Heart right ventricle (tissue), 16 donors: ENCODE results near the gene PRR7. TPM values are rescaled to one million over a fixed set of nuclear protein-coding genes. Genes with fewer than 3 reads are reported as not detected.
A peak's percentile ranks its signal among the peaks of the same experiment; 100 is the strongest.

Experiments used
- ATAC-seq, 8 donors: fragments of 200-7000 bp; cut with Tn5 transposase; one replicate each; pipeline ENCODE4 v1.9.1; 2020; ENCODE audit warnings: mild to moderate bottlenecking in 8 of 8, moderate library complexity in 8 of 8, moderate number of reproducible peaks in 1 of 8
- DNase-seq, 2 donors: peaks; one replicate each; pipeline ENCODE4 v3.0.0-alpha.2; 2020
- H3K27ac ChIP-seq, 10 donors: fragments of 200-600 bp; sonication (generic) in 2 of 10; one replicate each; pipeline versions ENCODE4 v1.5.0 to v1.8.0; 2020 to 2022; ENCODE audit warnings: mild to moderate bottlenecking in 3 of 10
- H3K27me3 ChIP-seq, 7 donors: fragments of 200-600 bp; one replicate each; pipeline ENCODE4 v1.8.0; 2021 to 2022; ENCODE audit warnings: mild to moderate bottlenecking in 2 of 7
- H3K36me3 ChIP-seq, 9 donors: fragments of 200-600 bp; sonication (generic) in 1 of 9; one replicate each; pipeline versions ENCODE4 v1.5.0 to v1.8.0; 2020 to 2022; ENCODE audit warnings: mild to moderate bottlenecking in 2 of 9
- H3K4me1 ChIP-seq, 9 donors: fragments of 200-600 bp; sonication (generic) in 1 of 9; one replicate each; pipeline versions ENCODE4 v1.5.0 to v1.8.0; 2020 to 2022; ENCODE audit warnings: mild to moderate bottlenecking in 4 of 9
- H3K4me3 ChIP-seq, 10 donors: fragments of 200-600 bp; sonication (generic) in 2 of 10; one replicate each; pipeline versions ENCODE4 v1.5.0 to v1.8.0; 2020 to 2022; ENCODE audit warnings: mild to moderate bottlenecking in 7 of 10, moderate library complexity in 2 of 10
- H3K9me3 ChIP-seq, 11 donors: fragments of 200-600 bp in 10 of 11; sonication (generic) in 2 of 11; one replicate each; pipeline versions ENCODE4 v1.5.0 to v1.8.0; 2013 to 2022; ENCODE audit warnings: mild to moderate bottlenecking in 2 of 11, control low read depth in 1 of 11, moderate library complexity in 1 of 11
- CTCF ChIP-seq, 9 donors: fragments of 200-600 bp; sonication (generic) in 2 of 9; IDR thresholded peaks; one replicate each; pipeline versions ENCODE4 v1.5.0 to v1.8.0; 2021 to 2022; ENCODE audit warnings: antibody characterized with exemption in 9 of 9, mild to moderate bottlenecking in 5 of 9, moderate library complexity in 1 of 9
- WGBS, 2 donors: extraction: QIAGEN DNeasy Blood & Tissue Kit; methylation state at CpG; one replicate each; pipeline ENCODE4 v1.1.7; 2013; ENCODE audit warnings: inconsistent platforms in 1 of 2; 5-methylcytosine and 5-hydroxymethylcytosine counted together
- intact Hi-C, 10 donors: fragments of 100-400 bp; cut with DNase I; formaldehyde crosslinking; loops; one replicate each; pipeline versions ENCODE4 v1.11.1 to v1.14.2; 2022
- polyA plus RNA-seq, 2 donors: library from polyadenylated mRNA; stranded (reverse); fragments of 200-250 nt; gene quantifications; one replicate each; pipeline ENCODE4 v1.2.3, GENCODE V29; 2013
- total RNA-seq, 10 donors: library from RNA; stranded (reverse); fragmentation: NEBNext Ultra II Directional in 3 of 10; extraction: Animal tissue kit (Norgen Biotek cat#: 25700) in 3 of 10; gene quantifications; one replicate each; pipeline versions ENCODE4 v1.2.1 to v1.2.4, GENCODE V29; 2021 to 2023
- donor health status: Arrhythmogenic right ventricular cardiomyopathy.
- donor health status: ischemic (EF 13 %, LVEDD 7.1; RV severe dilation, severe dysfunction).
- donor health status: healthy with polysubstance abuse.
- donor health status: DM: no; HTN: yes; CAD: no.
- donor health status: DM: no; HTN: no; CAD: no.
- donor health status: ischemic (EF 25% LVEDD 6.9; RV normal size, moderate dysfunction).
- donor health status: ischemic (EF 25% LVEDD 5.7; RV mildly dilated, moderate dysfunction).
- donor health status: healthy.
- donor health status: DM: yes; HTN: yes; CAD: no.
- donor health status: Ischemic cardiomyopathy.
- donor health status: ischemic (EF 35%, LVEDD 5.7; RV mildly dilated, moderate dysfunction).
- donor health status: nonischemic (EF 11% LVEDD 7.7; RV severe dilation, severe dysfunction).
- donor health status: DM: yes; HTN: yes; CAD: no.
- donor health status: PGD.
- donor health status: ischemic (EF 29% LVEDD 5.4; RV normal size, mild dysfunction).
- donor health status: nonischemic (EF 23%, LVEDD 6.1; RV moderate dilation, normal function).

PRR7 gene
- total and polyA plus RNA-seq, 12 donors: 0.97 to 2.9 (median 2.0) TPM

- Histone ChIP-seq H3K27me3 (peaks cover 0 to under 1% (median 0%) of the 10 kb centered on the region in 7 donors), H3K9me3 (no peaks in the 10 kb centered on the region), H3K27ac (peak overlapping the region in 1 of 10 donors; percentile 0), H3K4me1 (peaks cover 0 to 7% (median 0%) of the 10 kb centered on the region in 9 donors), H3K36me3 (peaks cover 0 to 77% (median 12%) of the 10 kb centered on the region in 9 donors), H3K4me3 (no peak overlapping the region)
- TF ChIP-seq CTCF (IDR thresholded peaks at IDR 0.05): no peak
- intact Hi-C loops: no loop called here
- WGBS, 2 donors: 90 to 94% methylated on average over 24 of the region's 24 CpGs
- ATAC-seq (no peak), DNase-seq (no peak)
Measured at GRCh38 chr5:177440211-177440989, 6.2 kb upstream of the PRR7 start.

- Histone ChIP-seq H3K27me3 (peaks cover 0 to 8% (median 0%) of the 10 kb centered on the region in 7 donors), H3K4me3 (no peak overlapping the region), H3K9me3 (no peaks in the 10 kb centered on the region), H3K36me3 (peaks cover 0 to 69% (median 6%) of the 10 kb centered on the region in 9 donors), H3K4me1 (peaks cover 2 to 14% (median 6%) of the 10 kb centered on the region in 9 donors), H3K27ac (no peak overlapping the region)
- ATAC-seq (no peak), DNase-seq (no peak)
- 91 to 92% methylated on average over 26 of the region's 26 CpGs for WGBS, 2 donors
- intact Hi-C loops: no loop called here
- TF ChIP-seq CTCF (IDR thresholded peaks at IDR 0.05): no peak
Measured at GRCh38 chr5:177440990-177441780, 5.4 kb upstream of the PRR7 start.

- Histone ChIP-seq H3K9me3 (no peaks in the 10 kb centered on the region), H3K4me1 (peaks cover 8 to 21% (median 11%) of the 10 kb centered on the region in 9 donors), H3K4me3 (no peak overlapping the region), H3K36me3 (peaks cover 0 to 59% (median 0%) of the 10 kb centered on the region in 9 donors), H3K27ac (no peak overlapping the region), H3K27me3 (peaks cover 0 to 11% (median 0%) of the 10 kb centered on the region in 7 donors)
- TF ChIP-seq CTCF (IDR thresholded peaks at IDR 0.05): no peak
- WGBS, 2 donors: 88 to 91% methylated on average over 20 of the region's 20 CpGs
- no peak for DNase-seq
- intact Hi-C loops: no loop called here
- ATAC-seq: peak in 1 of 8 donors; percentile 5
Measured at GRCh38 chr5:177442066-177442826, 4.4 kb upstream of the PRR7 start.
